HL-60 (cell line): ENCODE data around the gene ANO2.

ENCODE experiments used
- DNase-seq, 2 experiments: peaks; one replicate each; pipeline ENCODE4 v3.0.0-alpha.2; 2010 to 2020; ENCODE audit warnings: low read depth in 1 of 2, low spot score in 1 of 2
- H3K27ac ChIP-seq: fragments of 250-450 bp; sonication (Bioruptor Pico); replicated peaks from 2 replicates; pipeline ENCODE4 v1.5.1; 2020; ENCODE audit warnings: mild to moderate bottlenecking, moderate library complexity
- H3K27me3 ChIP-seq: fragments of 250-450 bp; sonication (Bioruptor Pico); 2 replicates; pipeline ENCODE4 v1.5.1; 2021; ENCODE audit warnings: mild to moderate bottlenecking, moderate library complexity; ENCODE audit not compliant: insufficient read depth, poor library complexity, severe bottlenecking
- H3K4me3 ChIP-seq: replicated peaks from 2 replicates; pipeline ENCODE4 v1.5.1; 2011; ENCODE audit warnings: mild to moderate bottlenecking, control low read depth, low read length; ENCODE audit not compliant: insufficient read depth
- GABPA ChIP-seq: IDR thresholded peaks from 2 replicates; pipeline ENCODE4 v1.6.1; 2012; ENCODE audit warnings: low read depth
- POLR2AphosphoS5 ChIP-seq: IDR thresholded peaks from 2 replicates; pipeline ENCODE4 v1.6.1; 2012; ENCODE audit warnings: low read depth
- SPI1 ChIP-seq: IDR thresholded peaks from 2 replicates; pipeline ENCODE4 v1.6.1; 2012; ENCODE audit warnings: low read depth, mild to moderate bottlenecking, borderline replicate concordance
- TF ChIP-seq, protein P1 (sequence below): IDR thresholded peaks from one replicate; pipeline ENCODE4 v1.5.1; 2011; ENCODE audit warnings: low read length, control low read depth, inconsistent platforms; ENCODE audit not compliant: insufficient read depth
- TF ChIP-seq, protein P2 (sequence below): IDR thresholded peaks from 2 replicates; pipeline ENCODE4 v1.6.1; 2012; ENCODE audit warnings: low read depth; ENCODE audit not compliant: insufficient replicate concordance

Gene ANO2

DNA sequence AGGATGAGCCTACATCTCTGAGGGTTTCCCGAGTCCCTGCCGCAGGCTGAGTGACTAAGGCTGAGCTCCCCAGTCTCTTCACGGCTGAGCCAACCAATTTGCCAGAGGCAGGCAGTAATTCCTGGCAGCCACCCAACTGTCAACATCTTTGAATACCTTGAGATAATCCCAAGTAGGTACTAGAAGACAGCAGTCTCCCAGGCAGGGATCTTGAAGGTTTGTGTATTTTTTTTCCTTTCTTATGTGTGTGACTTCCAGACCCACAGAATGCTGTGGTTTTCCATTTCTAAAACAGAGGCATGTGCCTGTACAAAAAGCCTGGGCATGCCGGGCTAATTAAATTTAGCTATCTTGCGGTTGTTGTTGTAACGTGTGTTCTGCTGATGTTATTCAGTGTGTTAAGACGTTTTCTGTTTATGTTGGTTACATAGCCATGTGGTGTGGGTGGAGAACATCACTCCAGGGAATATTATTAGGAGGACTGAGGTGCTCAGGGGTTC lies 155.5 kb downstream of the ANO2 start:
- no peak for DNase-seq
- Histone ChIP-seq H3K4me3 (no peak overlapping the region), H3K27ac (no peak overlapping the region), H3K27me3 (no peaks in the 10 kb centered on the region)
- no peak for TF ChIP-seq SPI1
- TF ChIP-seq, protein P1, sequence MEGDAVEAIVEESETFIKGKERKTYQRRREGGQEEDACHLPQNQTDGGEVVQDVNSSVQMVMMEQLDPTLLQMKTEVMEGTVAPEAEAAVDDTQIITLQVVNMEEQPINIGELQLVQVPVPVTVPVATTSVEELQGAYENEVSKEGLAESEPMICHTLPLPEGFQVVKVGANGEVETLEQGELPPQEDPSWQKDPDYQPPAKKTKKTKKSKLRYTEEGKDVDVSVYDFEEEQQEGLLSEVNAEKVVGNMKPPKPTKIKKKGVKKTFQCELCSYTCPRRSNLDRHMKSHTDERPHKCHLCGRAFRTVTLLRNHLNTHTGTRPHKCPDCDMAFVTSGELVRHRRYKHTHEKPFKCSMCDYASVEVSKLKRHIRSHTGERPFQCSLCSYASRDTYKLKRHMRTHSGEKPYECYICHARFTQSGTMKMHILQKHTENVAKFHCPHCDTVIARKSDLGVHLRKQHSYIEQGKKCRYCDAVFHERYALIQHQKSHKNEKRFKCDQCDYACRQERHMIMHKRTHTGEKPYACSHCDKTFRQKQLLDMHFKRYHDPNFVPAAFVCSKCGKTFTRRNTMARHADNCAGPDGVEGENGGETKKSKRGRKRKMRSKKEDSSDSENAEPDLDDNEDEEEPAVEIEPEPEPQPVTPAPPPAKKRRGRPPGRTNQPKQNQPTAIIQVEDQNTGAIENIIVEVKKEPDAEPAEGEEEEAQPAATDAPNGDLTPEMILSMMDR = no peak
- no peak for TF ChIP-seq POLR2AphosphoS5
- TF ChIP-seq, protein P2, sequence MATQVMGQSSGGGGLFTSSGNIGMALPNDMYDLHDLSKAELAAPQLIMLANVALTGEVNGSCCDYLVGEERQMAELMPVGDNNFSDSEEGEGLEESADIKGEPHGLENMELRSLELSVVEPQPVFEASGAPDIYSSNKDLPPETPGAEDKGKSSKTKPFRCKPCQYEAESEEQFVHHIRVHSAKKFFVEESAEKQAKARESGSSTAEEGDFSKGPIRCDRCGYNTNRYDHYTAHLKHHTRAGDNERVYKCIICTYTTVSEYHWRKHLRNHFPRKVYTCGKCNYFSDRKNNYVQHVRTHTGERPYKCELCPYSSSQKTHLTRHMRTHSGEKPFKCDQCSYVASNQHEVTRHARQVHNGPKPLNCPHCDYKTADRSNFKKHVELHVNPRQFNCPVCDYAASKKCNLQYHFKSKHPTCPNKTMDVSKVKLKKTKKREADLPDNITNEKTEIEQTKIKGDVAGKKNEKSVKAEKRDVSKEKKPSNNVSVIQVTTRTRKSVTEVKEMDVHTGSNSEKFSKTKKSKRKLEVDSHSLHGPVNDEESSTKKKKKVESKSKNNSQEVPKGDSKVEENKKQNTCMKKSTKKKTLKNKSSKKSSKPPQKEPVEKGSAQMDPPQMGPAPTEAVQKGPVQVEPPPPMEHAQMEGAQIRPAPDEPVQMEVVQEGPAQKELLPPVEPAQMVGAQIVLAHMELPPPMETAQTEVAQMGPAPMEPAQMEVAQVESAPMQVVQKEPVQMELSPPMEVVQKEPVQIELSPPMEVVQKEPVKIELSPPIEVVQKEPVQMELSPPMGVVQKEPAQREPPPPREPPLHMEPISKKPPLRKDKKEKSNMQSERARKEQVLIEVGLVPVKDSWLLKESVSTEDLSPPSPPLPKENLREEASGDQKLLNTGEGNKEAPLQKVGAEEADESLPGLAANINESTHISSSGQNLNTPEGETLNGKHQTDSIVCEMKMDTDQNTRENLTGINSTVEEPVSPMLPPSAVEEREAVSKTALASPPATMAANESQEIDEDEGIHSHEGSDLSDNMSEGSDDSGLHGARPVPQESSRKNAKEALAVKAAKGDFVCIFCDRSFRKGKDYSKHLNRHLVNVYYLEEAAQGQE = no peak
- no peak for TF ChIP-seq GABPA

DNA sequence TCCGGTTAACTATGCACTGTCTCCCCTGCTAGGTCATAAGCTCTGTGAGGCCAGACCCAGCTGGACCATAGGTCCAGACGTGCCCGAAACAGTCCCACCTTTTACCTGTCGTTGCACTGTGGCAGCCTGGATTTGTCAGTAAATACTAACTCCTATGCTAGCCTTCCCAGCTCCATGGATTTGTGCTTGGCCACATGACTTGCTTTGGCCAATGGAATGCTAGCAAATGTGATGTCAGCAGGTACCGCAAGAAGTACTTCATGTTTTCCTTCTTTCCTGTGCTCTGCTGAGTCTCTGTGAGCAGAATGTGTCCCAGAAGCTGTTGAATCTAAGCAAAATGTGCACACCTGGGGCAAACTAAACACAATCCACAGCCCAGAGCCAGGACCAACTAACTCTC lies 157.2 kb downstream of the ANO2 start:
- no peaks in the 10 kb centered on the region for H3K27me3 ChIP-seq
- TF ChIP-seq, protein P2 = no peak
- TF ChIP-seq, protein P1 = no peak
- no peak for TF ChIP-seq POLR2AphosphoS5
- TF ChIP-seq SPI1 = no peak
- no peak for TF ChIP-seq GABPA
- H3K27ac ChIP-seq = no peak overlapping the region
- no peak overlapping the region for H3K4me3 ChIP-seq
- no peak for DNase-seq

DNA sequence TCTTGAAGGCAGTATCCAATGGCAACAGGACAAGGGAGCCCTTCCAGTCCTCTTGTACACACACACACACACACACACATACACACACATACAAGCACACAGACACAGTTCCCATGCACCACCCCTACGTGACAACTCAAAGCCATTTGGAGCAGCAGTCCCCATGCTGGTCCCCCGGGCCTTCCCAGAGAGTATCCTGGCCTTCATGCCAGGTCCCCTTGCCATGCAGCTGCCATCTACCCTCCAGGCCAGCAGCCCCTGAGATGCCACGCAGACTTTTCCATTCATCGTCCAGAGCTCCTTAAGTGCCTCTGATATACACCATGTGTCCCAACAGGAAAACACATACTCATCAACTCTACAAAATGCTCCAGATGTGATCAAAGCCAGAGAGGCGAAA lies 159.5 kb downstream of the ANO2 start:
- Histone ChIP-seq H3K27me3 (no peaks in the 10 kb centered on the region), H3K4me3 (no peak overlapping the region), H3K27ac (no peak overlapping the region)
- DNase-seq = no peak
- TF ChIP-seq, protein P1 = no peak
- TF ChIP-seq, protein P2 = no peak
- no peak for TF ChIP-seq GABPA
